GM20000 (cell line): ENCODE data around the gene CBLN3.

ENCODE experiments used
- DNase-seq: peaks from one replicate; pipeline ENCODE4 v3.0.0; 2012; ENCODE audit warnings: low spot score
- CTCF ChIP-seq: IDR thresholded peaks from 2 replicates; pipeline ENCODE4 v1.5.1; 2012; ENCODE audit warnings: mild to moderate bottlenecking, control low read depth; ENCODE audit errors: extremely low read depth, missing control alignments

The CBLN3 gene

DNA sequence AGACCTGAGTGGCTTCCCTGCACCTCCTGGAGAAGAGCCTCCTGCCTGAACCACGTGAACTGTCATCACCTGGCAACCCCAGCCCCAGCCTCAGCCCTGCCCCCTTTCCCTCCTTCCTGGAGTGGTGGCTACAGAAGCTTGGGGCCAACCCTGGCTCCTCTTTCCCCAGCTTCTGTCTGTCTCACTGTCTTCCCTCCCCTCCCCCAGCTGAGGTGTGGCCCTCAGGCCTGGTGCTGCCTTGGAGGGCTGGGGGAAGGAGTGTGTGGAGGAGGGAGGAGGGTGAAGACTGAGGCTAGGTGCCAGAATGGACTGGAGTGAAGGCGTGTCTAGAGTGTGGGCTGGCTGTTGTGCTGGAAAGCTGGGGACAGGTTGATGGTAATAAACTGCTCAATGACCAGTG, 51.8 kb downstream of the CBLN3 start:
- TF ChIP-seq CTCF, result no peak
- DNase-seq, result no peak

GRCh38 chr14:24377126-24377525, 52.3 kb downstream of the CBLN3 start:
- no peak for TF ChIP-seq CTCF
- no peak for DNase-seq
